ENCODE measurements around the gene DAB2.

The DAB2 gene

GRCh38 chr5:39381376-39381775 is 43.4 kb downstream of the DAB2 start:
- DNase-seq (ENCODE audit: low spot score) = no peak

DNA sequence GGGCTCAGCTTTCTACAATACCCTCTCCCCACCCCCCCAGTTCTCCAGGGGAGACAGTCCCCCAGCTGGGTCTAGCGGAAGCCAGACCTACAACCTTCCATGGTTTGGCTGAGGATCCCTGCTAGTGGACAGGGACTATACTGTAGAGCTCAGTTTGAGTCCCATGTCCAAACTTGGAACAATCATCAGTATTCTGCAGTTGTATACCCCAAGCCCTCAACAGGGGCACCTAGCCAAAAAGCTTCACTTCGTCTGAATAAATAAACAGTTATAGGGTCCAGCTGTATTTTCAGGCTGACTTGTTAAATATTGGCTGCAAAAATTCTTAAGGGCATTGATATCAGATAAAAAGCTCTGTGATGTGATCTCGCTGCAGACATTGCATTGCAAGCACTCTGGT is 45.1 kb downstream of the DAB2 start:
- DNase-seq (ENCODE audit: low spot score) = no peak

- no peak for DNase-seq (ENCODE audit: low spot score)
Observed at GRCh38 chr5:39377613-39378012, 47.2 kb downstream of the DAB2 start.

DNA sequence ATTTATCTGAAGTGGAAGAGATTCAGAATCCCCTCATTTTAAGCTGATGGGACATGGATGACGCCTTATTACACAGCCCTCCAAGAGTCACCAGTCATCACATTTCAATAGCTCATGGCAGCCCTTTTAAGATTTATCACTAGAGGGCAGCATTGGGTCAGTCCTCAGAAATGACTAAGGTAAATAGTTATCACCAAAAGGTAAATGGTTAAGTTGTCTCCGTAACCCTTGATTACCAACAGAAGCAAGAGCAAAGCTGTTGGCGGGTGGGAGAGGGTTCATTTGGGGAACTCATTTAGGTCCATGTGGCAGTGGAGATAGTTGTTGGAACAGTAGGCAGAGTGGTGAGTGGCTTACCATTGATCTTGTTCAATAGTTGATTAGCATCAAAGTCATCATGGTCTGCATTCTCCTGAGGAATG is 48.5 kb downstream of the DAB2 start:
- no peak for DNase-seq (ENCODE audit: low spot score)

GRCh38 chr5:39373791-39374190 is 51.0 kb downstream of the DAB2 start:
- DNase-seq (ENCODE audit: low spot score) = no peak

DNA sequence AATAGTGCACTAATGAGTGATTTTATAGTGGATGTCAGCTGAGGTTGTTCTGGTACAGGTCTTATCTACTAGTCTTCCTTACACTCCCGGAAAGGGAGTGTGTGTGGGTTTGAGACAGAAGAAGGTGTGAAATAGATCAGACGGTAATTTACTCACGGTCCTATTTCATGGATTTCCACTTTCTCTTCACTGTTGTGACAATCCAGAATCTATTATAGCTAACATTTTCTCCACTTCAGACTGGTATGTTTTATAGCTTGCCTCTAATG is 53.5 kb downstream of the DAB2 start:
- DNase-seq (ENCODE audit: low spot score) = no peak

DNA sequence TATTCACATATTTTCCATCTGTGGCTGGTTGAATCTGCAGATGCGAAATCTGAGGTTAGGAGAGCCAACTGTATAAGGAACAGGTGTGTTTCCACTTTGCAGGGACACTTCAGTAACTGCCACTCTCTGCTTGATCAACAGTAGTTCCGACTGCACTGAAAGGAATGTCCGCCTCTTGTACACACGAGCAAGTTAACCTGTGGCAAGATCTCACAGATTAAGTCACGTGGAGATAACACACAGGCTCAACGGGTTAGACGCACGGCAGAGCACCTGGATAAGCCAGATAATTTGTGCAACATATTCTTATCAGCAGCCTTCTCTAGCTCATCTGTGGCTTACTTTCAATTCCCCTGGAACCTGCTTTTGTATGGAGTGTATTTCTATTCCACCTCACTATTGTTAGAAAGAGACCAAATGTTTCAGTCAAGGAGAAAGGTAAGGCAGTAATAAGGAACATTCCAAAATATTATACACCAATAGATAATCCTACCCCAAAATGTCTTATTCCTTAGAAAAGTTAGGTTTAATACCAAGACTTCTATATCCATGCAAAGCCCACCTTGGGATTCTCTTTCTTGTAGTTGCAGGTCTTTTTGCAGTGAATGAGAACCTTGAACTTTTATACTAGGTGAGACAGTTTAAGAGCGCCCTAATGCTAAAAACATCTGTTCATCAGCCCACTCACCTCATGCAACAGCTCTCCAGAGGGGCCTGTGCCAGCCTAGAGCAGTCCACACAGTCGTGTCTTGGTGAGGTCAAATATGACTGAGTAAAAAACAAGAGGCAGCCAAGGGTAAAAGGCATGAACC is 54.0 kb downstream of the DAB2 start:
- DNase-seq (ENCODE audit: low spot score) = no peak

- DNase-seq (ENCODE audit: low spot score) = no peak
Observed at GRCh38 chr5:39369123-39369815, 55.5 kb downstream of the DAB2 start.

DNA sequence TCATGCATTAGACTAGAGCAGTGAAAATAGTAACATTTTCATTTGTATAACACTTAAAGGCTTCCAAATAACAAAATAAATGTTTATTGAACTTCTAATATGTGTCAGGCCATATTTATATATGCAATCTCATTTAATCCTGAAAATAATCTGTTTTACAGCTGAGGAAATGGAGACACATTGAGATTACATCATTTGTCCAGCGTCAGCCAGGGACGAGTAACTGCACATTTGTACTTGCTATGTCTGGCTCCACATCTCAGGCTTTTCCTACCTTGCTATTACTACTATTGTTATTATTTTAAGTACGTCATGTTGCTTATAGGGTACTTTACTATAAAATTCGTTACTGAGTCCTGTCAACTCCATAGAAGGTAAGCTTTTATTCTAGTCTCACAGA is 56.7 kb downstream of the DAB2 start:
- no peak for DNase-seq (ENCODE audit: low spot score)

DNA sequence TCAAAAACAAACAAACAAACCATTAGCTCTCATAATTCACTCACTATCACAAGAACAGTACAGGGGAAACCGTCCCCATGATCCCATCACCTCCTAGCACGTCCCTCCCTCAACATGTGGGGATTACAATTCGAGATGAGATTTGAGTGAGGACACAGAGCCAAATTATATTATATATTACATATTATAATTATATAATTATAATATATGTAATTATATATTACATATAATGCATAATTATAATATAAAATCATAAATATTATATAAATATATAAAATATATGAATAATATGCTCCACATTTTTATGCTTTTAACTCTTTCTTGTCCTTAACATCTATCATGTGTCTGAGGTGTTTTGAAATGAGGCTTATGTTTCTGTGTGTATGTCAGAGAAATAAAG is 57.1 kb downstream of the DAB2 start:
- no peak for DNase-seq (ENCODE audit: low spot score)

DNA sequence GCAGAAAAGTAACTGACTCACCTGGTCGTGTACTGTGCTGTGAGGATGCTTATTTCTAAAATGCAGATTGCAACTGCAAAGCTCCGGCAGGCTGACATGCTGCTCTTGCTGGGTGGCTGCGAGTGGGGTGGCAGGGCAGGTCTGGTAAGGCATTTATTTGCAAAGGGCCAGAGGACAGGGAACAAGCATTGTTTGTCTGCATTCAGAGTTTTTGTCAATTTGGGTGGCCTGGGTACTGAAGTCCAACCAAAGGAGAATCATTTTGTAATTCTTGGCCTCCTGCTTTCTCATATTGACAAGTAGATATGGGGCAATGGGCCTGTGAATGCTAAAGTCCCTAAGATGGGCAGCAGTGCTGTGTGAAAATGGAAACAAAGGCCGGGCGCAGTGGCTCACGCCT is 60.4 kb downstream of the DAB2 start, which contains the start of gene C9:
Gene C9, minus strand, starts transcription at position 129 of the 400 bp plus-strand sequence. Its CDS starts 31 bp downstream, at position 98.
- no peak for DNase-seq (ENCODE audit: low spot score)

DNA sequence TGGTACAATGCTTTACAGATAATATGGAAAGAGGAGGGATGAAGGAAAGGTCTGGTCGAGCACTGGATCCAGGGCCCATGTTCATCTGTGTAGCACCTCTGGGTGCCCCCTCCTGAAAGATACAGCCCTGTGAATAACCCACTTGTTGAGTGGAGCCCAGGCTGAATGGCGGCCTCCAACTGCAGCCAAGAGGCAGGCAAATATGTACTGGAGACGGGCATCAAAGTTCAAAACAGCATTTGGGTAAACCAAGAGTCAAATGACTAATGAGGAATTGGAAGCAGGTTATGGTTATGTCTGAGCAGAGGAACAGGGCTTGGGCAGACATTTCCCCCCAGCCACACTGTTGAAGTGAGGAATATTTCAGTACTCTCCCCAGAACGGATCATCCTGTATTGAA is 61.6 kb downstream of the DAB2 start:
- DNase-seq (ENCODE audit: low spot score) = no peak

- no peak for DNase-seq (ENCODE audit: low spot score)
Observed at GRCh38 chr5:39362646-39363045, 62.1 kb downstream of the DAB2 start.

DNA sequence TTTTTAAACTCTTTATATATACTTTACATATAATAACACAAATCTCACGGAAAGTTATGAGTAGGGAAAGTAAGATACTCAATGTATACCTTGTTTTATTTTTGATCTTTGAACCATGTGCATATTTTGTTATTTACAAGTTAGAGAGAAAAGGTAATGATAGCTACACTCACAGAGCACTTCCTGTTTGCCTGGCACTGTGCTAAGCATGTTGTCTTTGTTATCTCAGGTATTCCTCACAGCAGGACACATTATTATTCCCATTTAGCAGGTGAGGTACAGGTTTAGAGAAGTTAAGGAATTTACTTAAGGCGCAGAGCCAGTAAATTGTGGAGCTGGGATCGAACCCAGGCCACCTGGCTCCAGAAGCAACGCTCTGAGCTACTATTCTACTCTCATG is 63.5 kb downstream of the DAB2 start:
- no peak for DNase-seq (ENCODE audit: low spot score)

DNA sequence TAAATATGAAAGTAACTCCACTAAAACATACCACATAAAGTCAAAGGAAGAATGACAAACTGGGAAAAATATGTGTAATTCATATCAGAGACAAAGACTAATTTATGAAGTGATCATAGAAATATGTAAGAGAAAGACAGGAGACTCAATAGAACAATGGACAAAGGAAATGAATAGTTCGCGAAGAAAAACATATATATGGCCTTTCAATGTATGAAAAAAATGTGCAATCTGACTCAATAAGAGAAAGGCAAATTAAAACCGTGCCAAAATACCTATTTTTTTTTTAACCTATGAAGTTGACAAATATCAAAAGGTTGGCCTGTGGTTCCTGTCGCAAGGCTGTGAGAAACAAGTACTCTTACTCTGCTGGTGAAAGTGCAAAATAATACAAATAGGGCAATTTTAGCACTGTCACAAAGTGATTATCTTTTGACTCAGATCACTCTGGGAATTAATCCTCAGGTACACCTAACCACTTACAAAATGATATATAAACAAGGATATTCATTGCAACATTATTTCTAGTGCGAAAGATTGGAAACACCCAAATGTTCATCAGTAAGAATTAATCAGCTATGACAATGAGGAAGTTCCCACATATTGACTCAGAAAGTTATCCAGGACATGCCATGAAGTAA is 64.2 kb downstream of the DAB2 start:
- no peak for DNase-seq (ENCODE audit: low spot score)

DNA sequence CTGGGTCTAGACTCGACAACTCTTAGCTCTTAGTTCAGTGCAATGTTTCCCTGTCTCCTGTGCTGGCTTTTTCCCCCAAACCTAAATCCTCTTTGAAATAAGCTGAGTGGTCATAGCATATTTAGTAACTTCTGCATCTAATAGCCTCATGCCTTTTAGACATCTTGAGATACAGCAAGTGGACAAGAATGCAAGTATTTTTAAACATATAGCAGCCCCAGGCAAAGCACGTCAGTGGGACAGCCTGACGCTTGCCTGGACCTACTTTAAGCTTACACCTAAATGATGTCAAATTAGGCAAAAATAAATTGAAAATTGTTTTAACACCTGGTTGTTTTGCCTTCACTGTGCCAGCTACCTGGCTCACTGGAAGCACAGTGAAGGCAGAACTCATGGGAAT is 68.5 kb downstream of the DAB2 start:
- DNase-seq (ENCODE audit: low spot score) = no peak

GRCh38 chr5:39355324-39355723 is 69.5 kb downstream of the DAB2 start:
- no peak for DNase-seq (ENCODE audit: low spot score)

DNA sequence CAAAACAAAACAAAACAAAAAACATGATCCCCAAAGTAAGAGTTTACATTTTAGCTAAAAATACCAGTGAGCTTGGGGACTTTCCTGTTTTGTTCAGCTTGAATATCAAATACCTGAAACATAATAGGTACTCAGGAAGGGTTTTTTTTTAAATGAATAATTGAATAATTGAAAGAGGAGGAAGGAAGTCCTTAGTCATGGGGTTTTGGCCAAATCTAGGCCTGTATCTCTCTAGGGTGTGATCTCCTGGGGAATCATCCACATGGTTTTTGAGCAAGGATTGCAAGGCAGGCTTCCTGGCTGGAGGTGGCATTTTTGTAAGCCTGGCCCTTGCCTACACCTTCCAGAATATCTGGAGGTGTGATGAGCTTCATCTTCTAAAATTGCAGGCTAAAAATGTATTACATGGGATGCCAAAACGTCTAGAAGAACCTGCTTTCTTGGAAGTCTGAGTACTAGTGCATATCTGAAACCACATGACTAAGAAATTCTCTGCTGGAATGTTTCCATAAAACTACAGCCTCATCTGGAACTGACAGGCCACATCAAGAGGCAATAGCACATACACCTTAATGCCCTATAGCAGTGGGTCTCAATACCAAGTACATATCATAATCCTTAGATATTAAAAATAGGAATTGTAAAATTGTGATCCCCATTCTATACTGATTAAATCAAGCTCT is 70.9 kb downstream of the DAB2 start:
- DNase-seq (ENCODE audit: low spot score) = no peak

GRCh38 chr5:39352951-39353350 is 71.8 kb downstream of the DAB2 start:
- no peak for DNase-seq (ENCODE audit: low spot score)

GRCh38 chr5:39352170-39352569 is 72.6 kb downstream of the DAB2 start:
- DNase-seq (ENCODE audit: low spot score) = no peak

DNA sequence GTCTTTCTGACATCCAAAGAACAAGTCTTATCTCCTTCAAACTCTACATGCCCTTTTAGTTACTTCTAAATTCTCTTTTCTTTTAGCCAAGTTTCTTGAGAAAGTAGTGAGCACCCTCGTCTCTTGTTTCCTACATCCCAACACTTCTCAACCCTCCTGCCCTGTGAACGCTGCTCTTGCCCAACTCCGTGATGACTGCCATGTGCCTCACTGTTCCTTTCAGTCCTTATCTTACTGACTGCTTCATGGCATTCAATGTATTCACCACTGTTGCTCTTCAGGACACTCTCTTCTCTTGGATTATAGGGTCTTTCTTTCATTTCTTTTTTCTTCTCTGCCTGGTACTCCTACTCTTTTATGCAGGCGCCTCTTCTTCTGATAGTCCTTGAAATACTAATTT is 75.3 kb downstream of the DAB2 start:
- no peak for DNase-seq (ENCODE audit: low spot score)

DNA sequence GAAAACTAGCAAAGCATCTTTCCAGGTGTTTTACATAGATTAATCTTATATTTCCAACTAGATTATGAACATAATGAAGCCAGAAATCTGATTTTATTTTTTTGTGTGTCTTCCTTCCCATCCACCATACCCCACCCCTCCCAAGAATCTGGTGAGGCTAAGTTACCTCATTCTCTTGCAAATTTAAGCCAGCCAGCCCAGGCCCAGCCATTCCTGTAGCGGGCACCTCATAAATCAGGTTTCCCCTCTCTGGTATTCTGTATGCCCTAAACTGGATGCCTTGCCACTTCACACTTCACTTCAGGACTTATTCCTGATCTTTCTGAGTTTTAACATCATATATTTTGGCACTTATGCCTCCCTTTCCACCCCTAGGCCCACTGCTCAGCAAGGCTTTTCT is 82.3 kb downstream of the DAB2 start:
- DNase-seq (ENCODE audit: low spot score) = no peak

- no peak for DNase-seq (ENCODE audit: low spot score)
Observed at GRCh38 chr5:39341896-39342295, 82.9 kb downstream of the DAB2 start.
